Muscle of back (tissue), 11 donors: ENCODE measurements around the gene DLEU7. TPM values are rescaled to one million over a fixed set of nuclear protein-coding genes. Genes with fewer than 3 reads are reported as not detected.

ENCODE experiments used
- DNase-seq, 3 donors: peaks; one replicate each; pipeline versions ENCODE4 v3.0.0 to v3.0.0-alpha.2; 2013
- polyA plus RNA-seq, 10 donors: library from polyadenylated mRNA; unstranded; fragments of 120-200 nt; gene quantifications; one replicate each; pipeline ENCODE4 v1.2.1, GENCODE V29; 2013; ENCODE audit not compliant: insufficient read length in 10 of 10

Gene DLEU7
- polyA plus RNA-seq, 10 donors, result 0.29 to 0.91 (median 0.43) TPM

- no peak for DNase-seq
Measured at GRCh38 chr13:50844084-50844875, 788 bp upstream of the DLEU7 start.

GRCh38 chr13:50842990-50843256 is 569 bp downstream of the DLEU7 start:
- DNase-seq, result no peak

GRCh38 chr13:50842251-50842989 is 1.1 kb downstream of the DLEU7 start:
- no peak for DNase-seq

- DNase-seq, result no peak
Measured at GRCh38 chr13:50841786-50842185, 1.7 kb downstream of the DLEU7 start.

- no peak for DNase-seq
Measured at GRCh38 chr13:50840284-50840683, 3.2 kb downstream of the DLEU7 start.

GRCh38 chr13:50839828-50840227 is 3.7 kb downstream of the DLEU7 start:
- DNase-seq, result no peak

- no peak for DNase-seq
Measured at GRCh38 chr13:50838701-50839100, 4.8 kb downstream of the DLEU7 start.

- no peak for DNase-seq
Measured at GRCh38 chr13:50838031-50838430, 5.5 kb downstream of the DLEU7 start.

GRCh38 chr13:50831512-50831911 is 12.0 kb downstream of the DLEU7 start:
- no peak for DNase-seq

GRCh38 chr13:50829896-50830295 is 13.6 kb downstream of the DLEU7 start:
- DNase-seq, result peak in 2 of 3 donors; percentile 4 to 36

- DNase-seq, result no peak
Measured at GRCh38 chr13:50829226-50829625, 14.3 kb downstream of the DLEU7 start.

GRCh38 chr13:50826035-50826434 is 17.5 kb downstream of the DLEU7 start:
- no peak for DNase-seq

- no peak for DNase-seq
Measured at GRCh38 chr13:50812242-50812641, 31.2 kb downstream of the DLEU7 start.

- no peak for DNase-seq
Measured at GRCh38 chr13:50810998-50811397, 32.5 kb downstream of the DLEU7 start.

- DNase-seq, result no peak
Measured at GRCh38 chr13:50810468-50810867, 33.0 kb downstream of the DLEU7 start.

GRCh38 chr13:50809133-50810090 is 34.1 kb downstream of the DLEU7 start:
- no peak for DNase-seq

GRCh38 chr13:50805805-50806204 is 37.7 kb downstream of the DLEU7 start:
- DNase-seq, result no peak

GRCh38 chr13:50801087-50801931 is 42.2 kb downstream of the DLEU7 start:
- peak; percentile 78 to 91 (median 82) for DNase-seq

GRCh38 chr13:50800091-50800739 is 43.3 kb downstream of the DLEU7 start:
- DNase-seq, result peak in 1 of 3 donors; percentile 27

- peak in 1 of 3 donors; percentile 53 for DNase-seq
Measured at GRCh38 chr13:50798923-50799322, 44.6 kb downstream of the DLEU7 start.

GRCh38 chr13:50797091-50797490 is 46.4 kb downstream of the DLEU7 start:
- DNase-seq, result peak in 1 of 3 donors; percentile 27
